ENCODE measurements around the gene APEX1. TPM values are rescaled to one million over a fixed set of nuclear protein-coding genes. Genes with fewer than 3 reads are reported as not detected.

Gene APEX1
- total RNA-seq, 2 experiments from 2014 or later, result 125 to 127 TPM

- H3K36me3 Mint-ChIP-seq (ENCODE audit: low read depth), result no peaks in the 10 kb centered on the region
- CTCF ChIA-PET, result interaction anchor here (1.0 kb wide), 1 partner anchor 9 kb away, joined by 4 read pairs; no protein-coding TSS in a partner anchor
- intact Hi-C loops (cut with DNase I, micrococcal nuclease), result no loop called here
- no peak for TF ChIP-seq CTCF (IDR thresholded peaks at IDR 0.05)
- peak overlapping the region in 1 of 2 donors; percentile 46 for H3K27ac ChIP-seq (ENCODE audit: low read depth in 1 of 2, low read length in 2 of 2)
- H3K4me1 ChIP-seq (ENCODE audit: insufficient read depth, low read length), result peaks cover 56% of the 10 kb centered on the region
- no peaks in the 10 kb centered on the region for H3K36me3 ChIP-seq (ENCODE audit: insufficient read depth, low read length)
- H3K9me3 Mint-ChIP-seq, result no peaks in the 10 kb centered on the region
- peak overlapping the region; percentile 67 for H3K4me3 Mint-ChIP-seq
- POLR2A ChIA-PET, result interaction anchor here (1.1 to 6.0 kb wide), 7 partner anchors 9 to 126 kb away, joined by 3 to 50 read pairs (median 4); partner anchors contain the start of genes APEX1, OSGEP, PIP4P1 and PNP
- no peaks in the 10 kb centered on the region for H3K27me3 Mint-ChIP-seq
- H3K4me1 Mint-ChIP-seq (ENCODE audit: low read depth), result peaks cover 92% of the 10 kb centered on the region
- no peak overlapping the region for H3K4me3 ChIP-seq (ENCODE audit: low read length)
- H3K27me3 ChIP-seq (ENCODE audit: control insufficient read depth in 1 of 2, insufficient read depth in 2 of 2, low read length in 2 of 2), result no peaks in the 10 kb centered on the region
- peak overlapping the region; percentile 63 for H3K27ac Mint-ChIP-seq
- DNase-seq, result peak in 1 of 14 experiments; percentile 59
- no peaks in the 10 kb centered on the region for H3K9me3 ChIP-seq (ENCODE audit: control insufficient read depth in 1 of 2, insufficient read depth in 1 of 2, low read length in 2 of 2)
- no peak for ATAC-seq (ENCODE audit: poor library complexity)
These were observed 31.8 kb downstream of the APEX1 start for GRCh38 chr14:20486684-20487395.

GRCh38 chr14:20487396-20487725 is 32.3 kb downstream of the APEX1 start:
- CTCF ChIA-PET, result interaction anchor here (1.0 kb wide), 1 partner anchor 9 kb away, joined by 4 read pairs; no protein-coding TSS in a partner anchor
- no peaks in the 10 kb centered on the region for H3K27me3 Mint-ChIP-seq
- H3K36me3 Mint-ChIP-seq (ENCODE audit: low read depth), result no peaks in the 10 kb centered on the region
- H3K4me1 Mint-ChIP-seq (ENCODE audit: low read depth), result peaks cover 90% of the 10 kb centered on the region
- peak overlapping the region; percentile 63 for H3K27ac Mint-ChIP-seq
- Histone ChIP-seq H3K4me1 (ENCODE audit: insufficient read depth, low read length) (peaks cover 56% of the 10 kb centered on the region), H3K27ac (ENCODE audit: low read depth in 1 of 2, low read length in 2 of 2) (peak overlapping the region in 1 of 2 donors; percentile 46), H3K36me3 (ENCODE audit: insufficient read depth, low read length) (no peaks in the 10 kb centered on the region), H3K9me3 (ENCODE audit: control insufficient read depth in 1 of 2, insufficient read depth in 1 of 2, low read length in 2 of 2) (no peaks in the 10 kb centered on the region), H3K27me3 (ENCODE audit: control insufficient read depth in 1 of 2, insufficient read depth in 2 of 2, low read length in 2 of 2) (no peaks in the 10 kb centered on the region), H3K4me3 (ENCODE audit: low read length) (no peak overlapping the region)
- DNase-seq, result no peak
- intact Hi-C loops (cut with DNase I, micrococcal nuclease), result no loop called here
- ATAC-seq (ENCODE audit: poor library complexity), result no peak
- H3K4me3 Mint-ChIP-seq, result peak overlapping the region; percentile 54
- no peak for TF ChIP-seq CTCF (IDR thresholded peaks at IDR 0.05)
- POLR2A ChIA-PET, result interaction anchor here (1.1 to 6.0 kb wide), 7 partner anchors 10 to 126 kb away, joined by 3 to 50 read pairs (median 4); partner anchors contain the start of genes APEX1, OSGEP, PIP4P1 and PNP
- no peaks in the 10 kb centered on the region for H3K9me3 Mint-ChIP-seq

- Mint-ChIP-seq H3K27me3 (no peaks in the 10 kb centered on the region), H3K27ac (peak overlapping the region; percentile 84), H3K4me3 (peak overlapping the region; percentile 69), H3K36me3 (ENCODE audit: low read depth) (no peaks in the 10 kb centered on the region), H3K9me3 (no peaks in the 10 kb centered on the region), H3K4me1 (ENCODE audit: low read depth) (peaks cover 83% of the 10 kb centered on the region)
- H3K36me3 ChIP-seq (ENCODE audit: insufficient read depth, low read length), result no peaks in the 10 kb centered on the region
- DNase-seq, result peak in 6 of 14 experiments; percentile 10 to 58 (median 14)
- peak; percentile 83 for ATAC-seq (ENCODE audit: poor library complexity)
- intact Hi-C loops (cut with DNase I, micrococcal nuclease), result no loop called here
- no peaks in the 10 kb centered on the region for H3K9me3 ChIP-seq (ENCODE audit: control insufficient read depth in 1 of 2, insufficient read depth in 1 of 2, low read length in 2 of 2)
- ChIA-PET CTCF (interaction anchor here (1.3 to 1.4 kb wide), 2 partner anchors 11 to 42 kb away, joined by 3 to 5 read pairs; no protein-coding TSS in a partner anchor), POLR2A (interaction anchor here (1.1 to 6.0 kb wide), 5 partner anchors 12 to 137 kb away, joined by 3 to 50 read pairs (median 11); partner anchors contain the start of genes APEX1, OSGEP, PIP4P1 and PNP)
- no peak overlapping the region for H3K4me3 ChIP-seq (ENCODE audit: low read length)
- TF ChIP-seq CTCF (IDR thresholded peaks at IDR 0.05), result no peak
- H3K4me1 ChIP-seq (ENCODE audit: insufficient read depth, low read length), result peaks cover 58% of the 10 kb centered on the region
- H3K27ac ChIP-seq (ENCODE audit: low read depth in 1 of 2, low read length in 2 of 2), result peak overlapping the region in 1 of 2 donors; percentile 19
- no peaks in the 10 kb centered on the region for H3K27me3 ChIP-seq (ENCODE audit: control insufficient read depth in 1 of 2, insufficient read depth in 2 of 2, low read length in 2 of 2)
These were observed 34.3 kb downstream of the APEX1 start for GRCh38 chr14:20489093-20489994.

All from CD4-positive, alpha-beta T cell (primary cell).